SU-DHL-6 (cell line): Measurements from ENCODE around the gene ABCA6.

Experiments used
- H2AFZ ChIP-seq: fragments of 200-600 bp; sonication (generic); 2 replicates; pipeline ENCODE4 v1.6.1; 2014; ENCODE audit warnings: low read depth, mild to moderate bottlenecking, moderate library complexity, mixed read lengths, antibody characterized with exemption, low read length; ENCODE audit not compliant: severe bottlenecking
- H3F3A ChIP-seq: fragments of 200-600 bp; shearing (Covaris generic); 2 replicates; pipeline ENCODE4 v1.6.0; 2016; ENCODE audit warnings: antibody characterized with exemption, mild to moderate bottlenecking; ENCODE audit not compliant: insufficient read depth
- H3K27ac ChIP-seq: fragments of 200-600 bp; sonication (generic); 2 replicates; pipeline ENCODE4 v1.5.1; 2016; ENCODE audit warnings: low read depth, mild to moderate bottlenecking, low read length, moderate library complexity, mixed read lengths
- H3K27me3 ChIP-seq: fragments of 200-600 bp; sonication (generic), shearing (Covaris generic); 2 replicates; pipeline ENCODE4 v1.6.0; 2014; ENCODE audit warnings: mild to moderate bottlenecking, low read length
- H3K36me3 ChIP-seq: fragments of 200-600 bp; sonication (generic); 2 replicates; pipeline ENCODE4 v1.6.1; 2014; ENCODE audit warnings: mild to moderate bottlenecking, low read length, mixed read lengths
- H3K4me2 ChIP-seq: fragments of 300-600, 200-600 bp; shearing (Covaris generic), sonication (generic); 2 replicates; pipeline ENCODE4 v1.6.0; 2014; ENCODE audit warnings: low read length, low read depth, mild to moderate bottlenecking; ENCODE audit not compliant: poor library complexity, severe bottlenecking
- H3K4me3 ChIP-seq: fragments of 200-600 bp; sonication (generic); 2 replicates; pipeline ENCODE4 v1.5.1; 2014; ENCODE audit warnings: antibody characterized with exemption, low read length, mild to moderate bottlenecking, mixed read lengths; ENCODE audit not compliant: insufficient read depth, poor library complexity, severe bottlenecking
- H3K79me2 ChIP-seq: fragments of 200-600 bp; sonication (generic); 2 replicates; pipeline ENCODE4 v1.6.1; 2014; ENCODE audit warnings: mild to moderate bottlenecking, low read length, moderate library complexity; ENCODE audit not compliant: insufficient read depth
- H3K9ac ChIP-seq: fragments of 200-600 bp; sonication (generic); 2 replicates; pipeline ENCODE4 v1.7.0; 2014; ENCODE audit warnings: mild to moderate bottlenecking, low read length
- H3K9me2 ChIP-seq: fragments of 200-600 bp; sonication (generic); replicated peaks from 2 replicates; pipeline ENCODE4 v1.6.1; 2014; ENCODE audit warnings: low read length; ENCODE audit not compliant: insufficient read depth
- H3K9me3 ChIP-seq: fragments of 200-600 bp; sonication (generic); 2 replicates; pipeline ENCODE4 v1.6.1; 2014; ENCODE audit warnings: low read length, mixed read lengths; ENCODE audit not compliant: insufficient read depth
- H4K20me1 ChIP-seq: fragments of 200-600 bp; sonication (generic); 2 replicates; pipeline ENCODE4 v1.6.1; 2014; ENCODE audit warnings: low read depth, mild to moderate bottlenecking, antibody characterized with exemption, low read length, moderate library complexity, mixed read lengths
- CTCF ChIP-seq: fragments of 200-600 bp; sonication (generic); IDR thresholded peaks from one replicate; pipeline ENCODE4 v1.5.1; 2017; ENCODE audit warnings: antibody characterized with exemption, mild to moderate bottlenecking, low read length, moderate library complexity; ENCODE audit not compliant: insufficient read depth, poor library complexity, severe bottlenecking
- EZH2phosphoT487 ChIP-seq: fragments of 200-600 bp; sonication (generic), shearing (Covaris generic); conservative IDR thresholded peaks from 2 replicates; pipeline ENCODE4 v1.6.1; 2018; ENCODE audit warnings: mild to moderate bottlenecking, antibody characterized with exemption, low read length, moderate library complexity, mixed read lengths

The ABCA6 gene

DNA sequence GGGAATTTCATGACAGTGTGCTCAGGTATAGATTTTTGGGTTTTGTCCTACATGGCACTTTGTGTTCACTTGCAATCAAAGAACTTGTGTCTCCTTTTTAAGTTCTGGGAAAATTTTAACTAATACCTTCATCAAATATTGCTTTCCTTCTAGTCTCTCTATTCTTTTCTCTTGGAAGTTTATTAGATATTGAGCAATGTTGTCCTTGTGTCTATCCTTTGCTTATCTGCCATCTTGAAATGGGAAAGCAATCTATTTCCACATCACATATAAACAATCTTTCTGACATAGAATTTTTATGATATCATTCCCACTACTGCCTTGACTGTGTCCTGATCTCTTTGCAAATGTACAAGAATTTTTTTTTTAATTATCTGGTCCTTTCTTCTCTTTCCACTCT is 76.6 kb downstream of the ABCA6 start:
- Histone ChIP-seq H3K9me2 (no peaks in the 10 kb centered on the region), H3K36me3 (no peaks in the 10 kb centered on the region), H4K20me1 (no peaks in the 10 kb centered on the region), H3K9ac (no peak overlapping the region), H3K79me2 (no peaks in the 10 kb centered on the region), H2AFZ (no peak overlapping the region), H3K27me3 (0 out of 2 replicates have a peak, but pooled peaks cover 3% of the 10 kb centered on the region), H3K4me2 (no peak overlapping the region), H3K4me3 (no peak overlapping the region), H3K9me3 (no peaks in the 10 kb centered on the region), H3K27ac (no peak overlapping the region), H3F3A (no peaks in the 10 kb centered on the region)
- TF ChIP-seq EZH2phosphoT487 (no peak), CTCF (no peak)

GRCh38 chr17:69064476-69064875 is 77.2 kb downstream of the ABCA6 start:
- TF ChIP-seq CTCF (no peak), EZH2phosphoT487 (no peak)
- Histone ChIP-seq H3K27me3 (0 out of 2 replicates have a peak, but pooled peaks cover 3% of the 10 kb centered on the region), H2AFZ (no peak overlapping the region), H3K27ac (no peak overlapping the region), H3K4me2 (no peak overlapping the region), H3K9ac (no peak overlapping the region), H3K4me3 (no peak overlapping the region), H3K36me3 (no peaks in the 10 kb centered on the region), H3K9me3 (no peaks in the 10 kb centered on the region), H3K9me2 (no peaks in the 10 kb centered on the region), H3F3A (no peaks in the 10 kb centered on the region), H4K20me1 (no peaks in the 10 kb centered on the region), H3K79me2 (no peaks in the 10 kb centered on the region)

GRCh38 chr17:69064001-69064400 is 77.7 kb downstream of the ABCA6 start:
- H3K9ac ChIP-seq, result no peak overlapping the region
- no peaks in the 10 kb centered on the region for H3K9me3 ChIP-seq
- no peak overlapping the region for H3K4me3 ChIP-seq
- H3K4me2 ChIP-seq, result no peak overlapping the region
- no peaks in the 10 kb centered on the region for H3K36me3 ChIP-seq
- no peak overlapping the region for H3K27ac ChIP-seq
- no peaks in the 10 kb centered on the region for H4K20me1 ChIP-seq
- no peaks in the 10 kb centered on the region for H3K9me2 ChIP-seq
- H2AFZ ChIP-seq, result no peak overlapping the region
- TF ChIP-seq CTCF (no peak), EZH2phosphoT487 (no peak)
- 0 out of 2 replicates have a peak, but pooled peaks cover under 1% of the 10 kb centered on the region for H3K27me3 ChIP-seq
- no peaks in the 10 kb centered on the region for H3F3A ChIP-seq
- no peaks in the 10 kb centered on the region for H3K79me2 ChIP-seq
